Breast epithelium (tissue), 3 donors: ENCODE data around the gene CRB2.

ENCODE experiments used
- CTCF ChIP-seq, 3 donors: fragments of 450-650 bp; IDR thresholded peaks; one replicate each; pipeline ENCODE4 v1.5.1; 2016 to 2017; ENCODE audit warnings: antibody characterized with exemption in 3 of 3, mild to moderate bottlenecking in 3 of 3, moderate library complexity in 3 of 3
- POLR2A ChIP-seq: fragments of 450-650 bp; IDR thresholded peaks from one replicate; pipeline ENCODE4 v1.6.1; 2016; ENCODE audit warnings: antibody characterized with exemption, mild to moderate bottlenecking, moderate library complexity
- POLR2AphosphoS5 ChIP-seq, 3 donors: sonication (generic); formaldehyde crosslinking; IDR thresholded peaks; one replicate each; pipeline ENCODE4 v1.6.1; 2017; ENCODE audit warnings: antibody characterized with exemption in 3 of 3

GRCh38 chr9:123373946-123374345, 17.9 kb downstream of the CRB2 start:
- TF ChIP-seq POLR2AphosphoS5 (IDR thresholded peaks at IDR 0.05) = no peak
- no peak for TF ChIP-seq CTCF (IDR thresholded peaks at IDR 0.05)
- TF ChIP-seq POLR2A = no peak
